Measurements from ENCODE around the gene ADAM33. TPM values are rescaled to one million over a fixed set of nuclear protein-coding genes. Genes with fewer than 3 reads are reported as not detected.

Gene ADAM33
- total RNA-seq, 4 donors from 2014 or later, result 2.6 to 6.4 (median 3.1) TPM

DNA sequence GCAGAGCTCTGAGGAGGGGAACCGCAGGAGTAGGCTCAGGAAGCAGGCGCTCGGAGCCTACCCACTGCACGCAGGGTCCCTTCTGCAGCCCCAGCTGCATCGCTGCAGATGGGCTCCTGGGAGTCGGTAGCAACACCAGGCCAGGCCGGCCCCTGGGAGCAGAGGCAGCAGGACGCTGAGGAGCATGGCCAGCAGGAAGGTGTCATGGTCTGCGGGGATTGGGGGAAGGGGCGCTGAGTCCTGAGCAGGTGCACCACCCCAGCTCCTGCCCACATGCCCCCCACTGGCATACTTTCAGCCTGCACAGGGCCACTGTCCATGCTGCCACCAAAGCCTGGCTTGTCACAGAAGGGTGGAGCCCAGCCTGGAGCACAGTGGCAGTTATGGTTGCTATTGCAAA, 10.9 kb downstream of the ADAM33 start:
- Histone ChIP-seq H3K9me3 (no peaks in the 10 kb centered on the region), H3K36me3 (no peaks in the 10 kb centered on the region), H3K4me1 (no peaks in the 10 kb centered on the region), H3K27me3 (peaks cover 0 to 3% (median 0%) of the 10 kb centered on the region in 3 donors), H3K4me3 (no peak overlapping the region), H3K27ac (no peak overlapping the region)
- ATAC-seq, result no peak
- intact Hi-C loops (cut with DNase I; ENCODE audit: low total_unique reads) (no loop called here), in situ Hi-C loops (cut with MboI; ENCODE audit: low sequenced_read_pairs in 4 of 4) (no loop called here)
- TF ChIP-seq, protein P1, sequence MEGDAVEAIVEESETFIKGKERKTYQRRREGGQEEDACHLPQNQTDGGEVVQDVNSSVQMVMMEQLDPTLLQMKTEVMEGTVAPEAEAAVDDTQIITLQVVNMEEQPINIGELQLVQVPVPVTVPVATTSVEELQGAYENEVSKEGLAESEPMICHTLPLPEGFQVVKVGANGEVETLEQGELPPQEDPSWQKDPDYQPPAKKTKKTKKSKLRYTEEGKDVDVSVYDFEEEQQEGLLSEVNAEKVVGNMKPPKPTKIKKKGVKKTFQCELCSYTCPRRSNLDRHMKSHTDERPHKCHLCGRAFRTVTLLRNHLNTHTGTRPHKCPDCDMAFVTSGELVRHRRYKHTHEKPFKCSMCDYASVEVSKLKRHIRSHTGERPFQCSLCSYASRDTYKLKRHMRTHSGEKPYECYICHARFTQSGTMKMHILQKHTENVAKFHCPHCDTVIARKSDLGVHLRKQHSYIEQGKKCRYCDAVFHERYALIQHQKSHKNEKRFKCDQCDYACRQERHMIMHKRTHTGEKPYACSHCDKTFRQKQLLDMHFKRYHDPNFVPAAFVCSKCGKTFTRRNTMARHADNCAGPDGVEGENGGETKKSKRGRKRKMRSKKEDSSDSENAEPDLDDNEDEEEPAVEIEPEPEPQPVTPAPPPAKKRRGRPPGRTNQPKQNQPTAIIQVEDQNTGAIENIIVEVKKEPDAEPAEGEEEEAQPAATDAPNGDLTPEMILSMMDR (IDR thresholded peaks at IDR 0.05 in 4 of 5, conservative IDR thresholded peaks at IDR 0.05 in 1 of 5), result no peak
- TF ChIP-seq POLR2A (IDR thresholded peaks at IDR 0.05), result no peak
- no peak for DNase-seq

DNA sequence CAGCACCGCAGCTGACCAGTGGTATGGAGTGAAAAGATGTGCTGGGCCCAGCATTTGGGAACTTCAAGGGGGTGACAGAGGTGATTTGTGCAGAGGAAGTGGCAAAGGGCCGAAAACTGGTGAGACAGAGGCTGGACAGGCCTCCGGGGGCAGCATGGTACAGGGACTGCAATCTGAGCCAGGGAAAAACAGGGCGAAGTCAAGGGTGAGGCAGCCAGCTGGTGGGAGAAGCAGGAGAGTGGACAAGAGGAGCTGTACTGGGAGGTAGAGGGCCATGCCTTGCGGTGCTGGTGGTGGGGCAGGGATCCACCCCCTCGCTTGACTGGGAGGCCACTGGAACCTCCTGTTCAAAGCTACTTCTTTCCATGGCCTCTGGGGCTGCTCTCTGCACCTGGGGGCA, 11.3 kb downstream of the ADAM33 start:
- H3K9me3 ChIP-seq, result no peaks in the 10 kb centered on the region
- intact Hi-C loops (cut with DNase I; ENCODE audit: low total_unique reads), result no loop called here
- in situ Hi-C loops (cut with MboI; ENCODE audit: low sequenced_read_pairs in 4 of 4), result no loop called here
- H3K27me3 ChIP-seq, result peaks cover 0 to 3% (median 0%) of the 10 kb centered on the region in 3 donors
- H3K4me1 ChIP-seq, result no peaks in the 10 kb centered on the region
- H3K27ac ChIP-seq, result no peak overlapping the region
- ATAC-seq, result no peak
- TF ChIP-seq, protein P1 (IDR thresholded peaks at IDR 0.05 in 4 of 5, conservative IDR thresholded peaks at IDR 0.05 in 1 of 5), result no peak
- no peak for TF ChIP-seq POLR2A (IDR thresholded peaks at IDR 0.05)
- H3K36me3 ChIP-seq, result no peaks in the 10 kb centered on the region
- no peak overlapping the region for H3K4me3 ChIP-seq
- no peak for DNase-seq

DNA sequence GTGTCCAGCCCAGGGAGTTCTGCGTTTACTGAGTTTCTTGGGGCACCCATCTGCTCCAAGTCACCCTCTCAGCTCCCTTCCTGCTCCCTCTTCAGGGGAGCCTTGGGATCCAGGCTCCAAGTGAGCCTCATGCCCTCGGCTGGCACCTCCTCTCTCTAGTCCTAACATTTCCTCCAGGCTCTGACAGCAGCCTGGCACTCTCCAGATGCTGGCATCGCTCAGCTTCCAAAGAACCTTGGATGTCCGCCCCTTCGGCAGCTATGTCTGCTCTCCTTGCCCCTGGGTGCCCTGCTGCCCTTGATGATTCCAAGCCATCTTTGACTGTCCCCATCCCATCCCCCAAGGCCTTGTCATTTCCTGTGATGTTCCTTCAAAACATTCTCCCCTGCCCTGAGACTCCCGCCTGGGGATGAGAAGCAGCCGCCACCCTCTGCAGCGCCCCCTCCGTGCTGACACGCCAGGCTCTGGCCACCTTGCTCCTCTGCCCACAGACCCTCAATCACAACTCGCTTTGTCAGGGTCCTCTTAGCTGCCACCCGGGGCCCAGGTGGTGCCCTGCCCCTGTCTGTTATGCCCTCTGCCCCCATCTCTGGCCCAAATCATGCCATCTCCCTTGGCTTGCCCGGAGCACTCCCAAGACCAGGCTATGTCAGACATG, 12.0 kb downstream of the ADAM33 start:
- Histone ChIP-seq H3K4me3 (no peak overlapping the region), H3K27me3 (peaks cover 0 to 3% (median 0%) of the 10 kb centered on the region in 3 donors), H3K36me3 (no peaks in the 10 kb centered on the region), H3K4me1 (no peaks in the 10 kb centered on the region), H3K27ac (no peak overlapping the region), H3K9me3 (no peaks in the 10 kb centered on the region)
- intact Hi-C loops (cut with DNase I; ENCODE audit: low total_unique reads) (no loop called here), in situ Hi-C loops (cut with MboI; ENCODE audit: low sequenced_read_pairs in 4 of 4) (loop anchor here in 1 of 4 donors (10.0 kb wide), 1 partner anchor 45 kb away; the partner anchor contains the start of gene SIGLEC1)
- ATAC-seq, result no peak
- DNase-seq, result no peak
- TF ChIP-seq POLR2A (IDR thresholded peaks at IDR 0.05), result no peak
- TF ChIP-seq, protein P1 (IDR thresholded peaks at IDR 0.05 in 4 of 5, conservative IDR thresholded peaks at IDR 0.05 in 1 of 5), result no peak

DNA sequence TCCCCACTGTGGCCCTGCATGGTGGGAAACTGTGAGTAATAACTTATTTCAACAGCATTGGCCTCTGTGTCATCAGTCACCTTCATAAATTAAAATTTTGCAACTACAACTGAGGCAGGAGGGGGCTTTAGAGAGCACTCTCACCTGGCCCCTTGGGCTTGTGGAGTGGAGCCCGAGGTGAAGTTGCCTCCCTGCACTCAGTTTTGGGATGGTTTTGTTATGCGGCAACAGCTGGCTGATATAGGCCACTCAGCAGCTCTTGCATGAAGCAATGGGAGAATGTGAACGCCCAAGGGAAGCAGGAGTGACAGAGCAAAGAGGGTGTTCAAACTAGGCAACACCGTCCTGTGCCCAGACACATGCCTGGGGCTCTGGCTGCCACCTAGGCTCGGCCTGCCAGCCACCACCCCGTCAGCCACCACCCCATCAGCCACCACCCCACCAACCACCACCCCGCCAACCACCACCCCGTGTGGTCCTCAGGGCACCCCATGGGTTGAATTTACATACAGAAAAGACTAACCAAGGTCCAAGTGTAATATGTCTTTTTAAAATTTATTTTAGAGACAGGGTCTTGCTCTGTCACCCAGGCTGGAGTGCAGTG, 14.3 kb downstream of the ADAM33 start:
- Histone ChIP-seq H3K9me3 (no peaks in the 10 kb centered on the region), H3K27me3 (peaks cover 0 to 2% (median 0%) of the 10 kb centered on the region in 3 donors), H3K4me1 (no peaks in the 10 kb centered on the region), H3K27ac (no peak overlapping the region), H3K4me3 (no peak overlapping the region), H3K36me3 (no peaks in the 10 kb centered on the region)
- intact Hi-C loops (cut with DNase I; ENCODE audit: low total_unique reads), result no loop called here
- TF ChIP-seq POLR2A (IDR thresholded peaks at IDR 0.05), result no peak
- ATAC-seq (no peak), DNase-seq (no peak)
- in situ Hi-C loops (cut with MboI; ENCODE audit: low sequenced_read_pairs in 4 of 4), result loop anchor here in 1 of 4 donors (10.0 kb wide), 1 partner anchor 47 kb away; the partner anchor contains the start of gene SIGLEC1

DNA sequence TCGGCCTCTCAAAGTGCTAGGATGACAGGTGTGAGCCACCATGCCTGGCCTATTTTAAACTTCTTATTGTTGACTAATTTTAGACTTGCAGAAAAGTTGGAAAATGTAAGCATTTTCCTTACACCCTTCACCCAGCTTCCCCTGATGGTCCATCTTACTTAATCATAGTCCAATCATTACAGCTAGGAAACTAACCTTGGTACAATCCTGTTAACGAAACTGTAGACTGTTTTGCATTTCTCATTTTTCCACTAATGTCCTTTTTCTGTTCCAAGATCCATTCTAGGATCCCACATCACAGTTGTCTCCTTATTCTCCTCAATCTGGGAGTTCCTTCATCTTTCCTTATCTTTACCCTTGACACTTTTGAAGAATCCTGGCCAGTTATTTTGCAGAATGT, 18.0 kb downstream of the ADAM33 start:
- ATAC-seq, result no peak
- Histone ChIP-seq H3K36me3 (no peaks in the 10 kb centered on the region), H3K9me3 (no peaks in the 10 kb centered on the region), H3K4me1 (no peaks in the 10 kb centered on the region), H3K27ac (no peak overlapping the region), H3K27me3 (peaks cover 15 to 23% (median 19%) of the 10 kb centered on the region in 3 donors), H3K4me3 (no peak overlapping the region)
- no peak for TF ChIP-seq POLR2A (IDR thresholded peaks at IDR 0.05)
- TF ChIP-seq, protein P1 (IDR thresholded peaks at IDR 0.05 in 4 of 5, conservative IDR thresholded peaks at IDR 0.05 in 1 of 5), result no peak
- intact Hi-C loops (cut with DNase I; ENCODE audit: low total_unique reads), result no loop called here
- in situ Hi-C loops (cut with MboI; ENCODE audit: low sequenced_read_pairs in 4 of 4), result loop anchor here in 1 of 4 donors (10.0 kb wide), 1 partner anchor 51 kb away; the partner anchor contains the start of gene SIGLEC1
- no peak for DNase-seq

Measured in gastrocnemius medialis (tissue), 4 donors.